Measurements from ENCODE around the gene SPPL2C. TPM values are rescaled to one million over a fixed set of nuclear protein-coding genes. Genes with fewer than 3 reads are reported as not detected.

Gene SPPL2C
- total and polyA plus RNA-seq, 8 donors, result not detected

- ATAC-seq, result no peak
Measured at GRCh38 chr17:45837603-45838002, 7.1 kb upstream of the SPPL2C start.

GRCh38 chr17:45838751-45839295 lies 5.9 kb upstream of the SPPL2C start:
- no peak for FAIRE-seq
- Histone ChIP-seq H3K27me3 (no peaks in the 10 kb centered on the region), H3K4me1 (no peaks in the 10 kb centered on the region), H3K9me3 (no peaks in the 10 kb centered on the region), H3K4me3 (no peak overlapping the region), H3K36me3 (no peaks in the 10 kb centered on the region), H3K27ac (no peak overlapping the region)
- ATAC-seq, result no peak
- DNase-seq, result peak in 1 of 6 donors; percentile 29
- whole genome bisulfite sequencing, 2 donors, result 54 to 59% methylated on average over 8 of the region's 8 CpGs
- TF ChIP-seq CTCF (IDR thresholded peaks at IDR 0.05), result no peak
- intact Hi-C loops (cut with DNase I), result no loop called here

More at GRCh38 chr17:45837603-45838002, 7.1 kb upstream of the SPPL2C start:
- 80 to 88% methylated on average over 9 of the region's 9 CpGs for WGBS, 2 donors
- Histone ChIP-seq H3K4me1 (no peaks in the 10 kb centered on the region), H3K4me3 (no peak overlapping the region), H3K27ac (no peak overlapping the region), H3K27me3 (no peaks in the 10 kb centered on the region), H3K9me3 (no peaks in the 10 kb centered on the region), H3K36me3 (no peaks in the 10 kb centered on the region)
- peak in 1 of 6 donors; percentile 37 for DNase-seq
- TF ChIP-seq CTCF (IDR thresholded peaks at IDR 0.05), result no peak
- no peak for FAIRE-seq
- intact Hi-C loops (cut with DNase I), result no loop called here

DNA sequence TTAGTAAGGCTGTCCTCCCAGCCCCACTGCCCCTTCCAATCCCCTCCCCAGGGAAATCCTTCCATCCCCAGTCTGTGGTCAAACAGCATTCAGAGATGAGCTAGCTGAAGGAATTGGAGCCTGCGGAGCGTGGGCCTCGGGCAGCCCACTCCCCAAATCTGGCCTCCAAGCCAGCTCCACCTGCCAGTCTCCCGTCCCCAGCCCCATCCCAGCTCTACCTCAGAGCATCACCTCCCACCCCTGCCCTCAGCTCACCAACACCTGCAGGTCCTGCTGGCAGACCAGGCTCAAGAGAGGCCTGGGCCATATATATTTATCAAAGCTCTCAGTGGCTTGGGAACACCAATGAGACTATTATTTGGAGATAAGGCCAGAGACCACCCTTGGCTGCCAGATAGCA lies 5.2 kb upstream of the SPPL2C start:
- H3K36me3 ChIP-seq, result no peaks in the 10 kb centered on the region
- no peaks in the 10 kb centered on the region for H3K9me3 ChIP-seq
- no peak for TF ChIP-seq CTCF (IDR thresholded peaks at IDR 0.05)
- H3K4me3 ChIP-seq, result no peak overlapping the region
- no peak for ATAC-seq
- H3K4me1 ChIP-seq, result no peaks in the 10 kb centered on the region
- no peak for DNase-seq
- no peaks in the 10 kb centered on the region for H3K27me3 ChIP-seq
- intact Hi-C loops (cut with DNase I), result no loop called here
- no peak overlapping the region for H3K27ac ChIP-seq
- 67 to 79% methylated on average over 4 of the region's 4 CpGs for whole genome bisulfite sequencing, 2 donors
- no peak for FAIRE-seq

GRCh38 chr17:45841186-45841585 lies 3.5 kb upstream of the SPPL2C start:
- intact Hi-C loops (cut with DNase I), result no loop called here
- 63 to 73% methylated on average over 9 of the region's 9 CpGs for WGBS, 2 donors
- no peak for FAIRE-seq
- no peaks in the 10 kb centered on the region for H3K27me3 ChIP-seq
- H3K4me3 ChIP-seq, result no peak overlapping the region
- no peaks in the 10 kb centered on the region for H3K36me3 ChIP-seq
- H3K27ac ChIP-seq, result no peak overlapping the region
- DNase-seq, result no peak
- H3K9me3 ChIP-seq, result no peaks in the 10 kb centered on the region
- ATAC-seq, result no peak
- no peaks in the 10 kb centered on the region for H3K4me1 ChIP-seq
- TF ChIP-seq CTCF (IDR thresholded peaks at IDR 0.05), result no peak

- H3K4me1 ChIP-seq, result no peaks in the 10 kb centered on the region
- DNase-seq (peak in 1 of 6 donors; percentile 21), ATAC-seq (peak in 2 of 4 donors; percentile 59 to 64), FAIRE-seq (no peak)
- H3K27me3 ChIP-seq, result no peaks in the 10 kb centered on the region
- 51% methylated on average over 7 of the region's 7 CpGs for WGBS, 2 donors
- H3K9me3 ChIP-seq, result no peaks in the 10 kb centered on the region
- TF ChIP-seq CTCF (IDR thresholded peaks at IDR 0.05), result no peak
- intact Hi-C loops (cut with DNase I), result no loop called here
- H3K36me3 ChIP-seq, result no peaks in the 10 kb centered on the region
- no peak overlapping the region for H3K27ac ChIP-seq
- H3K4me3 ChIP-seq, result no peak overlapping the region
Measured at GRCh38 chr17:45841883-45842525, 2.7 kb upstream of the SPPL2C start.

All from pancreas (tissue), 10 donors.